ENCODE measurements around the gene HUS1B.

HUS1B gene

GRCh38 chr6:622462-622861 lies 34.4 kb downstream of the HUS1B start:
- no peak for DNase-seq (ENCODE audit: low read depth in 2 of 2)

- DNase-seq (ENCODE audit: low read depth in 2 of 2), result no peak
Observed at GRCh38 chr6:621931-622330, 35.0 kb downstream of the HUS1B start.

GRCh38 chr6:620950-621349 lies 36.0 kb downstream of the HUS1B start:
- no peak for DNase-seq (ENCODE audit: low read depth in 2 of 2)

GRCh38 chr6:620166-620565 lies 36.7 kb downstream of the HUS1B start:
- DNase-seq (ENCODE audit: low read depth in 2 of 2), result no peak

- no peak for DNase-seq (ENCODE audit: low read depth in 2 of 2)
Observed at GRCh38 chr6:617456-618100, 39.3 kb downstream of the HUS1B start.

- DNase-seq (ENCODE audit: low read depth in 2 of 2), result no peak
Observed at GRCh38 chr6:613981-614380, 42.9 kb downstream of the HUS1B start.

- no peak for DNase-seq (ENCODE audit: low read depth in 2 of 2)
Observed at GRCh38 chr6:611928-612327, 45.0 kb downstream of the HUS1B start.

GRCh38 chr6:610882-611281 lies 46.0 kb downstream of the HUS1B start:
- DNase-seq (ENCODE audit: low read depth in 2 of 2), result no peak

GRCh38 chr6:609905-610304 lies 47.0 kb downstream of the HUS1B start:
- DNase-seq (ENCODE audit: low read depth in 2 of 2), result no peak

- DNase-seq (ENCODE audit: low read depth in 2 of 2), result no peak
Observed at GRCh38 chr6:606829-607379, 50.0 kb downstream of the HUS1B start.
